Neuronal stem cell (in vitro differentiated cells): ENCODE data around the gene CXXC5.

Experiments used
- DNase-seq: peaks from one replicate; pipeline ENCODE4 v3.0.0-alpha.2; 2013; ENCODE audit warnings: low spot score
- H2AFZ ChIP-seq: one replicate; pipeline ENCODE4 v1.6.1; 2013; ENCODE audit warnings: mild to moderate bottlenecking, low read length, inconsistent platforms
- H2AK5ac ChIP-seq: 2 replicates; pipeline ENCODE4 v1.6.1; 2013; ENCODE audit warnings: low read depth, mild to moderate bottlenecking, inconsistent platforms, low read length, moderate library complexity, mixed read lengths
- H2BK120ac ChIP-seq: 2 replicates; pipeline ENCODE4 v1.6.1; 2013; ENCODE audit warnings: low read depth, mild to moderate bottlenecking, inconsistent platforms, low read length, moderate library complexity, mixed read lengths
- H2BK12ac ChIP-seq: one replicate; pipeline ENCODE4 v1.6.1; 2013; ENCODE audit warnings: low read length, inconsistent platforms
- H2BK15ac ChIP-seq: 2 replicates; pipeline ENCODE4 v1.6.1; 2013; ENCODE audit warnings: mild to moderate bottlenecking, low read length, inconsistent platforms, mixed read lengths
- H2BK5ac ChIP-seq: one replicate; pipeline ENCODE4 v1.6.1; 2013; ENCODE audit warnings: inconsistent platforms, mild to moderate bottlenecking, low read length, moderate library complexity
- H3K14ac ChIP-seq: one replicate; pipeline ENCODE4 v1.6.1; 2013; ENCODE audit warnings: low read length, inconsistent platforms
- H3K18ac ChIP-seq: 2 replicates; pipeline ENCODE4 v1.6.1; 2013; ENCODE audit warnings: low read length, inconsistent platforms
- H3K23ac ChIP-seq: 2 replicates; pipeline ENCODE4 v1.6.1; 2013; ENCODE audit warnings: low read depth, mild to moderate bottlenecking, mixed read lengths, low read length, inconsistent platforms; ENCODE audit not compliant: poor library complexity
- H3K27ac ChIP-seq: replicated peaks from 3 replicates; pipeline ENCODE4 v1.5.1; 2013; ENCODE audit warnings: low read length, inconsistent platforms
- H3K27me3 ChIP-seq, 3 experiments: 2 replicates each; pipeline ENCODE4 v1.6.1; 2013; ENCODE audit warnings: low read length in 3 of 3, mild to moderate bottlenecking in 2 of 3, inconsistent platforms in 1 of 3, low read depth in 1 of 3, mixed read lengths in 1 of 3, moderate library complexity in 1 of 3; ENCODE audit not compliant: control insufficient read depth in 3 of 3, insufficient read depth in 3 of 3
- H3K36me3 ChIP-seq, 2 donors: replicated peaks in 1 of 2; 2 replicates each; pipeline ENCODE4 v1.6.1; 2013; ENCODE audit warnings: low read length in 2 of 2; ENCODE audit not compliant: control insufficient read depth in 2 of 2, insufficient read depth in 2 of 2
- H3K4ac ChIP-seq: 2 replicates; pipeline ENCODE4 v1.6.1; 2013; ENCODE audit warnings: inconsistent platforms, mild to moderate bottlenecking, low read length, moderate library complexity
- H3K4me1 ChIP-seq, 2 donors: 1 replicate in 1 of 2; 2 replicates in 1 of 2; pipeline ENCODE4 v1.6.1; 2013; ENCODE audit warnings: low read length in 2 of 2, low read depth in 1 of 2; ENCODE audit not compliant: control insufficient read depth in 2 of 2, insufficient read depth in 1 of 2
- H3K4me2 ChIP-seq: one replicate; pipeline ENCODE4 v1.6.1; 2013; ENCODE audit warnings: mild to moderate bottlenecking, low read length, inconsistent platforms; ENCODE audit not compliant: insufficient read depth, poor library complexity, severe bottlenecking
- H3K4me3 ChIP-seq, 2 donors: 2 replicates each; pipeline ENCODE4 v1.5.1; 2013; ENCODE audit warnings: low read length in 2 of 2, mild to moderate bottlenecking in 2 of 2, inconsistent platforms in 1 of 2, moderate library complexity in 1 of 2
- H3K79me1 ChIP-seq: one replicate; pipeline ENCODE4 v1.6.1; 2013; ENCODE audit warnings: low read depth, mild to moderate bottlenecking, inconsistent platforms, low read length, moderate library complexity
- H3K9ac ChIP-seq: one replicate; pipeline ENCODE4 v1.6.1; 2013; ENCODE audit warnings: mild to moderate bottlenecking, low read depth, low read length, inconsistent platforms; ENCODE audit not compliant: poor library complexity
- H3K9me3 ChIP-seq, 2 donors: replicated peaks in 1 of 2; 2 replicates each; pipeline versions ENCODE3 to v1.6.1; 2013; ENCODE audit warnings: low read length in 2 of 2, mild to moderate bottlenecking in 2 of 2, inconsistent platforms in 1 of 2, low read depth in 1 of 2, mixed read lengths in 1 of 2, moderate library complexity in 1 of 2; ENCODE audit not compliant: control insufficient read depth in 2 of 2, insufficient read depth in 1 of 2
- H4K8ac ChIP-seq: one replicate; pipeline ENCODE4 v1.6.1; 2013; ENCODE audit warnings: low read depth, mild to moderate bottlenecking, inconsistent platforms, low read length, moderate library complexity
- H4K91ac ChIP-seq: one replicate; pipeline ENCODE4 v1.6.1; 2013; ENCODE audit warnings: low read length, low read depth, mild to moderate bottlenecking, inconsistent platforms; ENCODE audit not compliant: poor library complexity
- WGBS, 2 donors: extraction: QIAGEN DNeasy Blood & Tissue Kit; methylation state at CpG; one replicate each; pipeline ENCODE4 v1.1.7; 2013; ENCODE audit warnings: missing lambda C conversion rate in 2 of 2, mixed read lengths in 1 of 2; ENCODE audit not compliant: insufficient read length in 2 of 2, insufficient replicate concordance in 1 of 2; ENCODE audit errors: extremely low coverage in 2 of 2; 5-methylcytosine and 5-hydroxymethylcytosine counted together

The CXXC5 gene

DNA sequence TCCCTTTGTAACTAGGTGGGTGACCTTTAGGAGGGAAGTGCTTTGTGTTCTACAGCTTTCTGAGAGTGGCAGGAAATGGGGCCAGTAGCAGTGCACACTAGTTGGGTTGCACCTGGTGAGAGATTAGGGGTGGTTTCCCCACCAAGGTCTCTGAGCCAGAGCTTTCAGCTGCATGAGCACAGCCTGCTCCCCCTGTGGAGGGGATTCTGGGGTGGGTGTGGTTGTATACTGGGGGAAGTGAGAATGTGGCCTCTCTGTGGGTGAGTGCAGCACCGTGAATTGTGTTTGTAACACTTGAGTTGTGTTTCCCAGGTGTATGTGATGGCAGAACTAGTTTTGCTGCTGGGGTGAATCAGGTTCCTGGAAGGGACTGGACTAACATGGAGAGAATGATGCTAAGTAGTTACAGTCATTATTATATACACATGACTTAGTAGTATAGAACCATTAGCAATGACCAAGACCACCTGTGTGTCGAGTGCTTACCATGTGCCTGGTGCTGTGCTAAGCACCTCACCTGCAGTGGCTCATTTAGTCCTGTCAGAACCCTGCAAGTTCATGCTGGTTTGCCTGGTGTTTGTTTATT lies 11.8 kb upstream of the CXXC5 start:
- H2BK5ac ChIP-seq, result no peak overlapping the region
- H3K14ac ChIP-seq, result no peak overlapping the region
- no peak overlapping the region for H3K23ac ChIP-seq
- no peak overlapping the region for H3K4ac ChIP-seq
- DNase-seq, result no peak
- H3K9me3 ChIP-seq, result no peaks in the 10 kb centered on the region
- H2BK15ac ChIP-seq, result no peak overlapping the region
- no peak overlapping the region for H4K8ac ChIP-seq
- WGBS, 2 donors, result no CpG with 5 or more reads among the region's 2 CpGs
- no peak overlapping the region for H2BK12ac ChIP-seq
- no peak overlapping the region for H3K4me2 ChIP-seq
- H3K18ac ChIP-seq, result no peak overlapping the region
- H3K9ac ChIP-seq, result no peak overlapping the region
- H3K36me3 ChIP-seq, result peaks cover 0 to 8% of the 10 kb centered on the region in 2 donors
- H2AFZ ChIP-seq, result no peak overlapping the region
- no peak overlapping the region for H3K4me3 ChIP-seq
- peaks cover 26 to 32% of the 10 kb centered on the region in 2 donors for H3K4me1 ChIP-seq
- no peak overlapping the region for H2AK5ac ChIP-seq
- H3K27me3 ChIP-seq, result no peaks in the 10 kb centered on the region
- H4K91ac ChIP-seq, result no peak overlapping the region
- no peak overlapping the region for H3K27ac ChIP-seq
- peaks cover 2% of the 10 kb centered on the region for H3K79me1 ChIP-seq
- H2BK120ac ChIP-seq, result no peak overlapping the region

GRCh38 chr5:139636975-139637408 lies 11.2 kb upstream of the CXXC5 start:
- no peak overlapping the region for H3K4ac ChIP-seq
- no peak overlapping the region for H4K8ac ChIP-seq
- no peak overlapping the region for H2BK120ac ChIP-seq
- no peak overlapping the region for H2AK5ac ChIP-seq
- no peak overlapping the region for H4K91ac ChIP-seq
- H3K36me3 ChIP-seq, result peaks cover 0 to 3% of the 10 kb centered on the region in 2 donors
- H3K18ac ChIP-seq, result peak overlapping the region; percentile 46
- no peaks in the 10 kb centered on the region for H3K9me3 ChIP-seq
- no peak overlapping the region for H2BK5ac ChIP-seq
- no peak overlapping the region for H3K23ac ChIP-seq
- peak overlapping the region; percentile 91 for H3K4me2 ChIP-seq
- peak overlapping the region; percentile 25 to 53 for H3K4me3 ChIP-seq
- no peak overlapping the region for H3K27ac ChIP-seq
- no peak overlapping the region for H3K14ac ChIP-seq
- no peak overlapping the region for H2BK15ac ChIP-seq
- peaks cover 26 to 32% of the 10 kb centered on the region in 2 donors for H3K4me1 ChIP-seq
- peak overlapping the region; percentile 51 for H2BK12ac ChIP-seq
- H2AFZ ChIP-seq, result peak overlapping the region; percentile 90
- no peak for DNase-seq
- H3K9ac ChIP-seq, result no peak overlapping the region
- no CpG with 5 or more reads among the region's 6 CpGs for WGBS, 2 donors
- no peaks in the 10 kb centered on the region for H3K27me3 ChIP-seq
- peaks cover 2% of the 10 kb centered on the region for H3K79me1 ChIP-seq

- DNase-seq, result no peak
- peak overlapping the region; percentile 4 for H2BK5ac ChIP-seq
- peak overlapping the region; percentile 67 for H3K9ac ChIP-seq
- H3K4me3 ChIP-seq, result peak overlapping the region; percentile 44 to 77
- no peaks in the 10 kb centered on the region for H3K36me3 ChIP-seq
- H2BK120ac ChIP-seq, result no peak overlapping the region
- peak overlapping the region; percentile 86 for H3K23ac ChIP-seq
- no peaks in the 10 kb centered on the region for H3K9me3 ChIP-seq
- peak overlapping the region; percentile 30 for H2BK15ac ChIP-seq
- H2AK5ac ChIP-seq, result peak overlapping the region; percentile 80
- H3K4me1 ChIP-seq, result peaks cover 27 to 33% of the 10 kb centered on the region in 2 donors
- no peak overlapping the region for H2BK12ac ChIP-seq
- no peak overlapping the region for H4K91ac ChIP-seq
- no peak overlapping the region for H4K8ac ChIP-seq
- H3K27ac ChIP-seq, result no peak overlapping the region
- H3K4me2 ChIP-seq, result peak overlapping the region; percentile 91
- no peaks in the 10 kb centered on the region for H3K27me3 ChIP-seq
- no CpG with 5 or more reads among the region's 62 CpGs for WGBS, 2 donors
- peak overlapping the region; percentile 43 for H3K14ac ChIP-seq
- peak overlapping the region; percentile 90 for H2AFZ ChIP-seq
- H3K4ac ChIP-seq, result no peak overlapping the region
- H3K18ac ChIP-seq, result peak overlapping the region; percentile 92
- H3K79me1 ChIP-seq, result peaks cover 2% of the 10 kb centered on the region
Measured at GRCh38 chr5:139637438-139638089, 10.6 kb upstream of the CXXC5 start.

GRCh38 chr5:139638090-139638735 lies 9.9 kb upstream of the CXXC5 start:
- peak overlapping the region; percentile 30 for H2BK15ac ChIP-seq
- peak overlapping the region; percentile 90 for H2AFZ ChIP-seq
- peaks cover 2% of the 10 kb centered on the region for H3K79me1 ChIP-seq
- H3K18ac ChIP-seq, result peak overlapping the region; percentile 92
- H3K27ac ChIP-seq, result no peak overlapping the region
- no CpG with 5 or more reads among the region's 23 CpGs for WGBS, 2 donors
- H3K9me3 ChIP-seq, result no peaks in the 10 kb centered on the region
- DNase-seq, result no peak
- no peaks in the 10 kb centered on the region for H3K27me3 ChIP-seq
- peak overlapping the region; percentile 4 for H2BK5ac ChIP-seq
- peak overlapping the region; percentile 80 for H2AK5ac ChIP-seq
- H3K36me3 ChIP-seq, result no peaks in the 10 kb centered on the region
- peak overlapping the region; percentile 91 for H3K4me2 ChIP-seq
- H4K91ac ChIP-seq, result no peak overlapping the region
- H3K4ac ChIP-seq, result peak overlapping the region; percentile 13
- H3K4me1 ChIP-seq, result peaks cover 33 to 40% of the 10 kb centered on the region in 2 donors
- H2BK120ac ChIP-seq, result no peak overlapping the region
- H3K4me3 ChIP-seq, result peak overlapping the region; percentile 43 to 44
- peak overlapping the region; percentile 44 for H4K8ac ChIP-seq
- no peak overlapping the region for H3K14ac ChIP-seq
- H3K23ac ChIP-seq, result peak overlapping the region; percentile 86
- no peak overlapping the region for H2BK12ac ChIP-seq
- peak overlapping the region; percentile 66 for H3K9ac ChIP-seq
